Measurements from ENCODE around the gene KRTAP10-11.
"Not testable (repeated sequence)": the region's sequence is repeated elsewhere in the genome, so short reads cannot be mapped to it uniquely, and the experiment has no call there.

Gene KRTAP10-11

DNA sequence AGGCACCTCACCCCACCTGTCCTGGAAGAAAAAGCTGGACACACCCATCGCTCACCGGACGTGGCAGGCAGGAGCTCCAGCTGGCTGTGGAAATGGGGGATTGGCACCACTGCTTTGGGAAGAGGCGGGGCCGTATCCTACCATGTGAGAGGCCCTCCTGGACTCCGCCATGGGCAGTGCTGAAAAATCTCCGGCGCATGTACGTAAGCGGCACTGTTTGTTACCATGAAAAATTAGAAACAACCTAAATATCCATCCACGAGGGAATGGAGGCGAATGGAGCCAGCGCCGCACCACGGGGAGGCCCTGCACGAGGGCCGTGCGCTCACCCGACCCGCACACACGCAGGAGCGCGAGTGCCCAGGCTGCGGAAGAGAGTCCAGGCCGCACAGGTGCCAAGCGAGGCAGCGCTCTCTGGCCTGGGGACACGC lies 31.2 kb upstream of the KRTAP10-11 start:
- DNase-seq (ENCODE audit: low read depth in 2 of 2): no peak

DNA sequence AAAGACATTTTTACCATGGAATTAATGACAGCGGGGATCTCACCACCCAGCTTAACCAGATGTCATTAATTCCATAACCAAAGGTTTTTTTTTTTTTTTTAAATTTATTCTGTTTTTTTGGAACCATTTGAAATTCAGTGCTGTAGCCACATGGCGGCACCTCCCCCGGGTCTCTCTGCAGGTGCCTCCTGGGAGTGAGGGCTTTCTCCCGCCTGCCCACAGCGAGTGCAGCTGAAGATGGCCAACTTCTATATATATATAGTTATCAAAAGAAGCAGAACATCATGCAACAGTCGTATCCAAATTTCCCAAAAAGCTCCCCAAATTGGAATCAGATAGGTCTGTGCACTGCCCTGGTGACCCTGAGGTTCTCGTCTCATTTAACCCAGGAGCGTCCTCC lies 30.7 kb upstream of the KRTAP10-11 start:
- no peak for DNase-seq (ENCODE audit: low read depth in 2 of 2)

DNA sequence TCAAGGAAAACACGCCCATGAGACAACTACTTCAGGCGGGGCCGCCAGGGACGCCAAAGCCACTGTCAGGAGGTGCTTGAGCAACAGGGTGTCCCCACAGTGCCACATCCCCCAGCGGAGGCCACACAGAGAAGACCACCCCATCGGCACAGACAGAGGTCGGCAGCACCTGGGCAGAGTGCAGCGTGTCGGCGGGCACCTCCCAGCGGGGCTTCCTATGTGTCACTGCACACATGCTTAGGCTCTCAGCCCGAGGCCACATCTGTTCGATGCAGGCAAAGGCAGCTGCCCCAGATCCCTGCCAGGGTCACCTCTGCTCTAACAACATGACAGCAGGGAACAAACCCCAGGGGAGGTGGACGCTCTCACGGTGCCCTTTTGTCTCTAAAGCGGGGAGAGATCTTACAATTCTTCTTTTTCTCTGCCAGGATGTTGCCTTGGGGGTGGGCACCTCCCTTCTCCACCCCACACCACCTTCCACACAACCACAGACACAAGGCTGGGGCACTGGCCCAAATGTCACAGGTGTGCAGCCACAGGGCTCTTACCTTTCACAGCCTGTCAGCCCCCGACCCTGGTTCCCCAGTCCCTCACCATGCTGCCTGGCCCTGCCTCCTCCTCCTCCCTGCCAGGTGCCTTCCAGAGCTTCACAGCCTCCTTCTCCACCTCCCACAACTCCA lies 30.2 kb upstream of the KRTAP10-11 start:
- DNase-seq (ENCODE audit: low read depth in 2 of 2): no peak

DNA sequence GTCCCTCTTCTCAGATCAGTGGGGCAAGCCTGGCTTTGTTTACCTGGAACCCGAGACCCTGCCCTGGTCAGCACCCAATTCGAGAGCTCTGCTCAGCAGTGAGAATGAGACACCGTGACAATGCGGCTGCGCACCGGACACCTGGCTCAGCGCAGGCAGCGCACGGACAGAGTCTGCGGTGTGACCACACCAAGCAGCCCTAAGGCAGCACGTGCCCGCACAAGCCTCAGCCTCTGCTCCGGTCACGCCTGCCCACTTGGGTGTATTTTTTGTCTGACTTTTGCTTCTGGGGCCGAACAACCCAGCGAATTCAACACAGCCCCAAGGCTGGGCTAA lies 29.7 kb upstream of the KRTAP10-11 start:
- no peak for DNase-seq (ENCODE audit: low read depth in 2 of 2)

DNA sequence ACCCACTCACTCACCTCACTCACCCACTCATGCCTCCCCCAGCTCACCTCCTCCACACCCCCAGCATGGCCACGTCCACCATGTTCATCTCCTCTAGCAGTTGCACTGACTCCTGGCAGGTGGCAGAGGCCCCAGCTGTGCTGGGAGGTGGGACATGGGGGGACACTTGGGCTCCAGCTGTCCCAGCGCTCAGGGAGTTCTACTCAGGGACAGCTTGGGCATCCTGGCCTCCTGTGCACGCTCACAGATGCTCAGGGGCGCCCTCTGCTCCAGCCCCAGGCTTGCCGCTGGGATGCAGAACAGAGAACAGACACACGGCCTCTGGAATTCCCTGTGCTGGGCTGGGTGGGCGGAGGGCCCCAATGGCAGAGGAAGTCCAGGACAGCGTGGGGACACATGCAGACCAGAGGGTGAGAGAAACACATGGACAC lies 29.1 kb upstream of the KRTAP10-11 start:
- DNase-seq (ENCODE audit: low read depth in 2 of 2): no peak

DNA sequence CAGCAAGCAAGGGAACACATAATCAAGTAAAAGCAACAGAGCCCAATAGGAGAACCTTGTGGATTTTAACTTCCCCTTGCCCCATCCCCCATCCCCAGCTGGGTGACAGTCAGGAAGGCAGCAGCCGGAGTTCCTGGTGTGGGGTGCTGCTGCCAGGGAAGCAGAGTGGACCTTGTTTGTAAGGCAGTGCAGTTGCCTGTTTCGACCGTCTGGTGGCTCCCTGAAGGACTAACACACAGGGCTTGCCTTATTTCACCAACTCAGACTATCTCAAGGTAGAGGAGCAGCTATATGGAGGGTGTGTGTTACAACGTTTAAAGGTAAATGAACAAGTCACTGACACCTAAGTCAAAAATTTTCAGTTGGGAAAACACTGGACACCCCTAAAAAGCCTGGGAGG lies 27.7 kb upstream of the KRTAP10-11 start:
- DNase-seq (ENCODE audit: low read depth in 2 of 2): no peak

DNA sequence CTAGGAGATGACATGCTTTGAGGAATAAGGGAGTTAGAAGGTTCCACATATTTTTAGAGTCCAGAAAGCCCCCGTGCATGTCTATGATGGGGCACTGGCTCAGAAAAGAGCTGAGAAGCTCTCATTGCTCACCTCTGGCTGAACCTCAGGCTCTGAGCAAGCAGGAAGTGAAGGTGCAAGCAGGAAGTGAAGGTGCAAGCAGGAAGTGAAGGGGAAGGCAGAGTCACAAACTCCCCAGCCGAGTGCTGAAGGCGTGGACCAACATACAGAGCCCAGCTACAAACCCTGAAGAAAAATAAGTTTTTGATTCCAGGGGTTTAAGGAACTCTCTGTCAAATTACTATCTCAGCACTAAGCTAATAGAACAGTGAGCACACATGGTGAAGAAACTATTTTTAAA lies 27.3 kb upstream of the KRTAP10-11 start:
- peak; percentile 12 to 32 for DNase-seq (ENCODE audit: low read depth in 2 of 2)

DNA sequence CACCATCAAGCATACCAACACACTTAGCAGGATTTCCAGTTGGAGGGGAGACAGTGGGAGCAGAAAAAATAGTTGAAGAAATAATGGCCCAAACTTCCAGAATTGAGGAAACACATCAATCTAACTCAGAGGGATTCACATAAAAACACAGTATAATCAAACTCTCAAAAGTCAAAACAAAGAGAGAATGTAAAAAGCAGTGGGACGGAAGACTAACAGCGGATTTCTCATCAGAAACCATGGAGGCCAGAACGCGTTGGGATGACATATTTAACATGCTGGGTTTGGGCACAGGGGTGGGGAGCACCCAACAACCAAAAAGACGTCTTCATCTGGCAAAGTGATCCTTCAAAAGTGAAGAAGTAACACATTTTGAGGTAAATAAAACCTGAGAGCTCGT lies 26.3 kb upstream of the KRTAP10-11 start:
- no peak for DNase-seq (ENCODE audit: low read depth in 2 of 2)

DNA sequence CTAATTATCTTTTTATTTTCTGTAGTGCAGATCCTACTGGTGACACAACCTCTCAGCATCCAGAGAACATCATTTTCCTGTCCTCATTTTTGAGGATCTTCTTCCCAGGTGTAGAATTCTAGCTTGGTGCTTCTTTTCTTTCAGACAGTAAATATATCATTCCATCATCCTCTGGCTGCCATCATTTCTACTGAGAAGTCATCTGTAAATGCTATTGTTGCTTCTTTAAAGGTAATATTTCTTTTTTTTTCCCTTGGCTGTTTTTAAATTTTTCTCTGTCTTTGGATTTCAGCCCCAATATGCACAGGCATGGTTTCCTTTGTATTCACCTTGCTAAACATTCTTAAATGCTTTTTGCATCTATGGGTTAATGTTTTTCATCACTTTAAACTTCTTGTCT lies 22.6 kb upstream of the KRTAP10-11 start:
- DNase-seq (ENCODE audit: low read depth in 2 of 2): no peak

DNA sequence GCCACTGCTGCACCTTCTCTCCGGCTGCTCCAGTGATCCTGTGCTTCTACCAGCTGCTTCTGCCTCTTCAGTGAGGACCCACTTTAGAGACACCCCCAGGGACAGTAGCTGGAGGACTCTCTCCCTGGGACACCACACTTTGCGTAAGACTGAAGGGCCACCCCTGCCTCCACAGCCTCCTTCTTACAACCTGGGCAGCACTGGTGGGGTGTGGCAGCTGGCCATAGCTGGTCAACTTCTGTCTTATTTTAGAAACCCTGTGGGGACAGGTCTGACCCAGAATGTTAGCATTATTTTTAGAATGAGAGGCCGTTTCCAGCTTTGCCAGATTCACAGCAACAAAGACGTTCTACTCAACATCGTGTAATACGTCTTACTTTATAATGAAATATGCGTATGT lies 20.5 kb upstream of the KRTAP10-11 start:
- no peak for DNase-seq (ENCODE audit: low read depth in 2 of 2)

DNA sequence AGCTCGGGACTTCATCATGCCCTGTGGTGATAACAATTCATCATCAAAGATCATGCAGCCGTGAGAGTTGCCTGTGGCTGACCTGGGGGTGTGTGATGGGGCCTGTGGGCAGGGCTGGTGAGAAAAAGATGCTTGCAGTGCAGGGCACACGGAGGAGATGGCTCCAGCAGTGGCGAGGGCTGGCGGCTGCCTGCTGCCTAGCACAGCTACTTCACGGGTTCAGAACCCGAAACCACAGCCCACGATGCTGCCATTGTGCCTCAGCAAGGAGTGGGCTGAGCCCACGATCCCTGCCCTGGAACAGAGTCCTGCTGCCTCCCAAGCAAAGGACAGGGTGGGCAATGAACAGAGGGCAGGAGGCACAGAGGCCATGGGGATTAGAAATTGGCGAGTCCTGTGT lies 20.0 kb upstream of the KRTAP10-11 start:
- no peak for DNase-seq (ENCODE audit: low read depth in 2 of 2)

DNA sequence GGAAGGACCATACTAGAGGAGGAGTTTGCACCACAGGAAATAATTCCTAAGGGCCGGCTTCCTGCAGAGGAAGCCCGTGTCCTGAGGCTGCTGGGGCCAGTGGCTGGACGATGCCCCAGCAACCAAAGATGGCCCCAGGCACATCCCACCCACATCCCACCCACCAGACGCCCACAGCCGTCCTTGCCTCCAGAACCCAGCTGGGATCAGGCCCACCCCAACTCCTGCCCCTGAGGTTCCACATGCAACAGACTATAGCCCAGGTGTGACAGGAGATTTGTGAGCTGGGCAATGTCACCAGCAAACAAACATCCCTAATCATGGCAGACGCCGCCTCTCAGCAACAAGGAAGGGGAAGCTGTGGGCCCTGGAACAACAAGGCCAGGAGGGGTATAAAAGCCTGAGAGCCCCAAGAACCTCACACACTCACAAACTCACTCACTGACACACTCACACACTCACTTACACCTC lies 19.5 kb upstream of the KRTAP10-11 start, which contains the start of gene KRTAP10-9:
Gene KRTAP10-9 (plus strand): TSS at position 421 of the 471 bp plus-strand sequence. CDS start 79 bp downstream, outside the sequence.
- DNase-seq (ENCODE audit: low read depth in 2 of 2): no peak

DNA sequence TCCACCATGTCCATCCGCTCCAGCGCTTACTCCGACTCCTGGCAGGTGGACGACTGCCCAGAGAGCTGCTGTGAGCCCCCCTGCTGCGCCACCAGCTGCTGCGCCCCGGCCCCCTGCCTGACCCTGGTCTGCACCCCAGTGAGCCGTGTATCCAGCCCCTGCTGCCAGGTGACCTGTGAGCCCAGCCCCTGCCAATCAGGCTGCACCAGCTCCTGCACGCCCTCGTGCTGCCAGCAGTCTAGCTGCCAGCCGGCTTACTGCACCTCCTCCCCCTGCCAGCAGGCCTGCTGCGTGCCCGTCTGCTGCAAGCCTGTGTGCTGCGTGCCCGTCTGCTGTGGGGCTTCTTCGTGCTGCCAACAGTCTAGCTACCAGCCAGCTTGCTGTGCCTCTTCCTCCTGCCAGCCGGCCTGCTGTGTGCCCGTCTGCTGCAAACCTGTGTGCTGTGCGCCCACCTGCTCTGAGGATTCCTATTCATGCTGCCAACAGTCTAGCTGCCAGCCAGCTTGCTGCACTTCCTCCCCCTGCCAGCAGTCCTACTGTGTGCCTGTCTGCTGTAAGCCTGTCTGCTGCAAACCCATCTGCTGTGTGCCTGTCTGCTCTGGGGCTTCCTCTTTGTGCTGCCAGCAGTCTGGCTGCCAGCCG lies 18.9 kb upstream of the KRTAP10-11 start:
- not testable (repeated sequence) for DNase-seq (ENCODE audit: low read depth in 2 of 2)

DNA sequence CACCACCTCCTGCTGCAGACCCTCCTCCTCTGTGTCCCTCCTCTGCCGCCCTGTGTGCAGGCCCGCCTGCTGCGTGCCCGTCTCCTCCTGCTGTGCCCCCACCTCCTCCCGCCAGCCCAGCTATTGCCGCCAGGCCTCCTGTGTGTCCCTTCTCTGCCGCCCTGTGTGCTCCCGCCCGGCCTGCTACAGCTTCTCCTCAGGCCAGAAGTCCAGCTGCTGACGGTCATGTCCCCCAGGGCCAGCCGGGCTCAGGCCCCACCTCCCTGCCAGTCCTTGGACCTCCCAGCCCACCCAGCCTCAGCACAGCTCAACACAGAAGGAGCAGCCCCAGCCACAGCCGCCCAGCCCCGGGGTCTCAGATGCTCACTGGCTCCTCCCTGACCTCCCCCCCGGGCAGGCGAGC lies 18.4 kb upstream of the KRTAP10-11 start:
- DNase-seq (ENCODE audit: low read depth in 2 of 2): not testable (repeated sequence)

DNA sequence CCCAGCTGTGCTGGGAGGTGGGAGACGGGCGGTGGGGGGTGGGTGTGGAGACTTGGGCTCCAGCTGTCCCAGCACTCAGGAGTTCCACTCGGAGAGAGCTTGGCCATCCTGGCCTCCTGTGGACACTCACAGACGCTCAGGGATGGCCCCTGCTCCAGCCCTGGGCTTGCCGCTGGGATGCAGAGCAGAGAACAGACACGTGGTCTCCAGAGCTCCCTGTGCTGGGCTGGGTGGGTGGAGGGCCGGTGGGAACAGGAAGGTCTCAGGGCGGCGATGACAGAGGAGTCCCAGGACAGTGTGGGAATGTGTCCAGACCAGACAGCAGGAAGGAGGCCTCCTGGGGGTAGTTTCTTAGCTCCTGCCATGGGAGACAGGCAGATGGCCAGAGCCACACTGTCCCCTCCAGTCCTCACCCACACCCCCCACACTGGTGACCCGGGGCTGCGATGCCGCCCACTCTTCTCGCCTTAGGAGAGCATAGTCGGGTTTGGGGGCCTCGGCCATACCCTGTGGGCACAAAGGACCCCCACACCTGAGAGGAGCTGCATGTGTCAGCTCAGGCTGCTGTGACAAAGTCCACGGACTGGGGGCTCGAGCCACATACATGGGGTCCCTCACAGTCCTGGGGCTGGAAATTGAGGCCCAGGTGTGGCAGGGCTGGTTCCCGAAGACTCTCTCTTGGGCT lies 17.4 kb upstream of the KRTAP10-11 start:
- DNase-seq (ENCODE audit: low read depth in 2 of 2): no peak

DNA sequence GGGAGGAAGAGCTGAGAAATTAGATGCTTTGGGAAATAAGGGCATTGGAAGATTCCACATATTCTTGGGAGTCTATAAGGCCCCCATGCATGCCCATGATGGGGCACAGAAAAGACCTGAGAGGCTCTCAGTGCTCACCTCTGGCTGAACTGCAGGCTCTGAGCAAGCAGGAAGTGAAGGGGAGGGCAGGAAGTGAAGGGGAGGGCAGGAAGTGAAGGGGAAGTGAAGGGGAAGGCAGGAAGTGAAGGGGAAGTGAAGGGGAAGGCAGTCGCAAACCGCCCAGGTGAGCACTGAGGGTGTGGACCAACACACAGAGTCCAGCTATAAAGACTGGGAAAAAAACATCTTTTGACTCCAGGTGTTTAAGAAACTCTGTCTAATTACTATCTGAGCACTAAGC lies 15.8 kb upstream of the KRTAP10-11 start:
- DNase-seq (ENCODE audit: low read depth in 2 of 2): no peak

DNA sequence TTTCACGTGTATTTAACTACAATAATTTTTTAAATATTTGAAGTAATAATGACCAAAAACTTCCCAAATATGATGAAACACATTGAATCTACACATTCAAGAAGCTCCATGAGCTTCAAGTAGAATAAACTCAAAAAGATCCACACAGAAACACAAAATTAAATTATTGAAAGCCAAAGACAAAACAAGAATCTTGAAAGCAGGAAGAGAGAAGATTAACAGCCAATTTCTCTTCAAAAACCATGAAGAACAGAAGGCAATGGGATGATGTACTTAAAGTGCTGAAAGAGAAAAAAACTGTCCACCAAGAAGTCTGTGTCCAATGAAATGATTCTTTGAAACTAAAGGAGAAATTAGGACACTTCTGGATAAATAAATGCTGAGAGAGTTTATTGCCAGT lies 14.1 kb upstream of the KRTAP10-11 start:
- no peak for DNase-seq (ENCODE audit: low read depth in 2 of 2)

DNA sequence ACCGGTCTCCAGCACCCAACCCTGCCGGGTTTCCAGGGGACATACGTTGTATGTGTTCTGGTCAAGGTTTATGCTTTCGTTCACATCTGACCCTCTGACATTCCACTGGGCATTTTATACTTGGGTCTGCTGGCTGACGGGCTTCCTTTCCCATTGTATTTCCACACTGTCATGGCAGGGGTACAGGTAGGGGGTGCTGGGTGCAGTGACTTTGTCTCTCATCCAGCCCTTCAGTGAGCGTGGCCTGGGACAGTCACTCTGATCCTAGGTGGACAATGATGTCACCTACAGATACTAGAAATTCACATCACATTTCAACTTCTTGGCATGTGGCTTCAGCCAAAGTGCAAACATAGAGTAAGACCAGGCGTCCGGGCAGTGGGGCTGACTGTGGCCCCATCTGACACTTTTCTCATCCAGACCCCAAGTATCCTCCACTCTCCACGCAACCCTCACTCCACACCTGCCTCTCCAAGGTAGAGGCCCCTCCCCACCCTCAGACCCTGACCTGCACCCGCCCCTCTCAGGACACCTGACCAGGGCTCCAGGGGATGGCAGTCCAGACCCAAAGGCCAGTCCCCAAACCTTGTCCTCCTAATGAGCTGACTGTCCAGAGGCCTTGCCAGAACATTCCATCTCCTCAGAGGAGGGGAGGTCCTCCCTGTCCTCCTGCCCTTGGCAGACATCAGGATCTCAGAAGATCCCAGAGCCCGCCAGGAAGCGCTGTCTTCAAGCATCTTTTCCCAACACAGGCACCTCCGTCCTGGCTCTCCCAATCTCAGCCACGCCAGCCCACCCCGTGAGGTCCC lies 9.8 kb upstream of the KRTAP10-11 start:
- DNase-seq (ENCODE audit: low read depth in 2 of 2): no peak

DNA sequence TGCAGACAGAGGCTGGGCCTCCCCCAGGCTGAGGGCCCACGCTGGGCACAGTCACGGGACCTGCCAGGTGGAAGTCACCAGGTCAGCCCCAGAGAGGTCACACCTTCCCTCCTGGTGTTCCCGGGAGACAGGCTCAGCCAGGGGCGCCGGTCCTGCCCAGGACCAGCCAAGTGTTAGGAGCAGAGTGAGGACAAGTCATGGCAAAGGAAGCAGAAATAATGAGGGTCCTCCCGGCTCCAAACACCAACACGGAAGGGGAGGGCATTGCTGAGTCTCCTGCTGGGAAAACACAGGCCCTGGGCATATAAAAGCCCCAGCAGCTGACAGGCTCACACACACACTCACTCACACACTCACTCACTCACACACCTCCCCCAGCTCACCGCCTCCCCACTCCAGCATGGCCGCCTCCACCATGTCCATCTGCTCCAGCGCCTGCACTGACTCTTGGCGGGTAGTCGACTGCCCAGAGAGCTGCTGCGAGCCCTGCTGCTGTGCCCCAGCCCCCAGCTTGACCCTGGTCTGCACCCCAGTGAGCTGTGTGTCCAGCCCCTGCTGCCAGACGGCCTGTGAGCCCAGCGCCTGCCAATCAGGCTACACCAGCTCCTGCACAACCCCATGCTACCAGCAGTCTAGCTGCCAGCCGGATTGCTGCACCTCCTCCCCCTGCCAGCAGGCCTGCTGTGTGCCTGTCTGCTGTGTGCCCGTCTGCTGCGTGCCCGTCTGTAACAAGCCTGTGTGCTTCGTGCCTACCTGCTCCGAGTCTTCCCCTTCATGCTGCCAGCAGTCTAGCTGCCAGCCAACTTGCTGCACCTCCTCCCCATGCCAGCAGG lies 9.0 kb upstream of the KRTAP10-11 start, which contains the start of gene KRTAP10-10:
Gene KRTAP10-10 (plus strand): TSS at position 339 of the 833 bp plus-strand sequence. CDS start 62 bp downstream, at position 401.
- no peak for DNase-seq (ENCODE audit: low read depth in 2 of 2)

DNA sequence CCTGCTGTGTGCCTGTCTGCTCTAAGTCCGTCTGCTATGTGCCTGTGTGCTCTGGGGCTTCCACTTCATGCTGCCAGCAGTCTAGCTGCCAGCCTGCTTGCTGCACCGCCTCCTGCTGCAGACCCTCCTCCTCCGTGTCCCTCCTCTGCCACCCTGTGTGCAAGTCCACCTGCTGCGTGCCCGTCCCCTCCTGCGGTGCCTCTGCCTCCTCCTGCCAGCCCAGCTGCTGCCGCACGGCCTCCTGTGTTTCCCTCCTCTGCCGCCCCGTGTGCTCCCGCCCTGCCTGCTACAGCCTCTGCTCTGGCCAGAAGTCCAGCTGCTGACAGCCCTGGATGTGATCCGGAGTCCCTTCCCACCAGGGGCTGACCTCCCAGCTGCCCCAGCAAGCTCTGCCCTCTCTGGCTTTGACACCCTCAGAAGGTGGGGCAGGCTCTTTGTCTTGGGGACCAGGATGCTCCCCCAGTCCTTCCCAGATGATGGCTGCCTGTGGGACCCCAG lies 8.3 kb upstream of the KRTAP10-11 start:
- DNase-seq (ENCODE audit: low read depth in 2 of 2): not testable (repeated sequence)
